Skin epidermis (tissue), 12 donors: ENCODE data around the gene CYP2C9.
"Not testable (repeated sequence)": the region's sequence is repeated elsewhere in the genome, so short reads cannot be mapped to it uniquely, and the experiment has no call there.

Source experiments
- H3K27ac ChIP-seq, 21 experiments: fragments of 200-600 bp; sonication (generic) in 11 of 21; one replicate each; pipeline ENCODE4 v1.5.0; 2020; ENCODE audit warnings: mild to moderate bottlenecking in 3 of 21, inconsistent platforms in 2 of 21, moderate library complexity in 2 of 21
- H3K4me3 ChIP-seq, 7 experiments: fragments of 200-600 bp; sonication (generic) in 2 of 7; one replicate each; pipeline ENCODE4 v1.5.0; 2020; ENCODE audit warnings: inconsistent platforms in 2 of 7, mild to moderate bottlenecking in 2 of 7, moderate library complexity in 1 of 7

The CYP2C9 gene

DNA sequence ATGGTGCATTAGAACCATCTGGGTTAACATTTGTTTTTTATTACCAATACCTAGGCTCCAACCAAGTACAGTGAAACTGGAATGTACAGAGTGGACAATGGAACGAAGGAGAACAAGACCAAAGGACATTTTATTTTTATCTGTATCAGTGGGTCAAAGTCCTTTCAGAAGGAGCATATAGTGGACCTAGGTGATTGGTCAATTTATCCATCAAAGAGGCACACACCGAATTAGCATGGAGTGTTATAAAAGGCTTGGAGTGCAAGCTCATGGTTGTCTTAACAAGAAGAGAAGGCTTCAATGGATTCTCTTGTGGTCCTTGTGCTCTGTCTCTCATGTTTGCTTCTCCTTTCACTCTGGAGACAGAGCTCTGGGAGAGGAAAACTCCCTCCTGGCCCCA lies at the start of gene CYP2C9:
CYP2C9 (plus strand) TSS at position 276 of the 400 bp plus-strand sequence; CDS start at position 301, 25 bp downstream.
- no peak within 1 kb of the TSS for H3K27ac ChIP-seq
- H3K4me3 ChIP-seq, result no peak within 1 kb of the TSS

DNA sequence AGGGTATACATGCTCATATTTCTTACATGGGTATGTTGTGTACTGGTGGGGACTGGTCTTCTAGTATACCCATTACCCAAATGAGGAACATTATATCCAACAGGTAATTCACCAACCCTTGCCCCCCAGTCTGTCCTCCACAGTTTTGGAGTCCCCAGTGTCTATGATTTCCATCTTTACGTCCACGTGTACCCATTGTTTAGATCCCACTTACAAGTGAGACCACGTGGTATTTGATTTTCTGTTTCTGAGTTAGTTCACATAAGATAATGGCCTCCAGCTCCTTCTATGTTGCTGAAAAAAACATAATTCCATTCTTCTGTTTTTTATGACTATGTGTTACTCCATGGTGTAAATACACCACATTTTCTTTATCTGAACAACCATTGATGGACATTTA lies 49.3 kb upstream of the CYP2C9 start:
- H3K27ac ChIP-seq, result no peak overlapping the region
- no peak overlapping the region for H3K4me3 ChIP-seq

DNA sequence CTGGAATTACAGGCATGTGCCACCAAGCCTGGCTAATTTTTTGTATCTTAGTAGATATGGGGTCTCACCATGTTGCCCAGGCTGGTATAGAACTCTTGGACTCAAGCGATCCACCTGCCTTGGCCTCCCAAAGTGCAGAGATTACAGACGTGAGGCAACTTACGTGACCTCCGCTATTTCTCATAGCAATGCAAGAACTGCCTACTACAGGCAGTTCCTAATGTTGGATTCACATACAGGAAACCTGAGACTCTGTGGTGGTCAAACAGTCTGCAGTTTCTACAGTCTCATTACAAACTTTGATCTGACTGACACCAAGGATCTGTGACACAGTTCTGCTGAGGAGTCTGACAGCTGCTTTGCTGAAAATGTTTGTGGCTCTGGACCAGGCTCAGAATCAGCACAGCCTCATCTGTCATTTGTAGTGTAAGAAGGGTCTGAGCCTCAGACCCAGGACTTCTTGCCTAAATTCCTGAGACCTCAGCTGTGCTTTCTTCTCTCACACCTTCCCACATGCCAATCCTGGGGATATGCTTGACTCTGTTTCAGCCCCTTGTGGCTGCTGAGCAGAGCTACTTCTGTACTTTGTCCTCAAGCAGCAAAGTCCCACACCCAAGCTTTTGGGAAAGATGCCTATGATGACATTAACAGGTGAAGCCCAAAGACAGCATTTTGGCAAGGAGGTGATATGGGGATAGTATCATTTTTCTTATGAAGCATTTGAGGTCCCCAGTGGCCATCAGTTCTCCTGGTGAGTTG lies 48.0 kb upstream of the CYP2C9 start:
- H3K27ac ChIP-seq, result no peak overlapping the region
- H3K4me3 ChIP-seq, result no peak overlapping the region

DNA sequence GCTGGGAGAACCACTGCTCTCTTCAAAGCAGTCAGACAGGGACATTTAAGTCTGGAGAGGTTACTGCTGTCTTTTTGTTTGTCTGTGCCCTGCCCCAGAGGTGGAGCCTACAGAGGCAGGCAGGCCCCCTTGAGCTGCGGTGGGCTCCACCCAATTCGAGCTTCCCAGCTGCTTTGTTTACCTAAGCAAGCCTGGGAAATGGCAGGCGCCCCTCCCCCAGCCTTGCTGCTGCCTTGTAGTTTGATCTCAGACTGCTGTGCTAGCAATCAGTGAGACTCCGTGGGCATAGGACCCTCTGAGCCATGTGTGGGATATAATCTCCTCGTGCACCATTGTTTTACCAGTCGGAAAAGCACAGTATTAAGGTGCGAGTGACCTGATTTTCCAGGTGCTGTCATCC lies 40.0 kb upstream of the CYP2C9 start:
- not testable (repeated sequence) for H3K4me3 ChIP-seq, H3K27ac ChIP-seq

DNA sequence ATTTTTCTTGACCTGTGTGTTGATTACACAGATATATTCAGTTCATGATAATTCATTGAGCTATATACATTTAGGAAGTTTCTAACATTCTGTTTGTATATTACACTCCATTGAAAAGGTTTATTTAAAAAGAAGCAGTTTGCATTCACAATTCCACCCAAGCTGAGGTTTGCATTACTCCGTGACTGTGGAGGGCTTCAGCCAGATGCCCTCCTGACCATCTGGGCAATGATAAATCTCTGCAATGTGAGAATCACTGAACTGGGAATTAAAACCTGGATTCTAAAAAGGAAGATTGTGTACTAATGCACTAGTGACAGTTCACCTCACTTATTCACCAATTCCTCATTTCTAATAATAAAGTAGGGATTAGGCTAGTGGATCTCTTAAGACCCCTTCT lies 36.4 kb upstream of the CYP2C9 start:
- Histone ChIP-seq H3K4me3 (no peak overlapping the region), H3K27ac (no peak overlapping the region)

DNA sequence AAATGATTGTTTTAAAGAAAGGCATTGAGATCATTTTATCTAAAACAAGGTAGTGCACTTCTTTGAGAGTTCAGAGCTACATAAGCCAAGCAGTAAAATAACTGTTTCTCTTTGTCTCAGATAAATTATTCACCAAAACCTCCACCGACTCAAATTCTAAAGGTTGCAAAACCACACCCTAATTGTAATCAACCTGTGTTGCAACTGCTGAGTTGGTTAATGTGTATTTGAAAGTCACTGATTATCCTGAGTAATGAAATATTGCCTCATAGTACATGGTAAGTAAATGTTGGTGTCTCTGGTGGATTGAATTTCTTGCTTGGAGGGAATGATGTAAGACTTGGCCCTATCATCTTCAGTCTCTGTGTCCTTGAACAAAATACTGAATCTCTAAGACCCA lies 35.9 kb upstream of the CYP2C9 start:
- Histone ChIP-seq H3K27ac (no peak overlapping the region), H3K4me3 (no peak overlapping the region)

DNA sequence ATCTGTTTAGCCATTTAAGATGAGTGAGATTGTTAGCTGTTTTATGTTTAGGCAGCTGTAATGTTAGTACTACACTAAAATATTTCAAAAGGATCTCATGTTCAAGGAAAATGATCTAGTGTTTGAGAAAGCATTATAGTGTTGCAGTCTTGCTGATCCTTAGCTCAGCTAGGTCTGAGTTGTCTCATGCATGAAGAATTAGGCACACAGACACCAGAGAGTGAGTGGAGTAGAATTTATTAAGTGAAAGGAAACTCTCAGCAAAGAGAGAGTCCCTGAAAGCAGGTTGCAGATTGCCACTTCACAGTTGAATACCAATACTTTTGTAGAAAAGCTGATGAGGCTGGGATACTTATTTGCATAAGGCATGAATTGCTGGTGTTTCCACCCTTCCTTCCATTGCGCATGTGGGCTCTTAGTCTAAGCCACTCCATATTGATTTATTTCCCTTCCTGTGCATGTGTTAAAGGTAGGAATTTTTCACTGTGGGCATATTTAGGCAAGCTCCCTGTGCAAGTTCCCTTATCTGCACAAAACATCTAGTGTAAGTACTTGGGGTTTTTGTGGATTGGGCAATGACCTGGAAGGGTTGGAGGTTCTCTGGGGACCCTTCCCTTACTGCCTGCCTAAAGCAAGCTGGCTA lies 33.8 kb upstream of the CYP2C9 start:
- H3K4me3 ChIP-seq, H3K27ac ChIP-seq: not testable (repeated sequence)

GRCh38 chr10:94916423-94916822 lies 22.0 kb upstream of the CYP2C9 start:
- H3K4me3 ChIP-seq, result no peak overlapping the region
- H3K27ac ChIP-seq, result no peak overlapping the region

DNA sequence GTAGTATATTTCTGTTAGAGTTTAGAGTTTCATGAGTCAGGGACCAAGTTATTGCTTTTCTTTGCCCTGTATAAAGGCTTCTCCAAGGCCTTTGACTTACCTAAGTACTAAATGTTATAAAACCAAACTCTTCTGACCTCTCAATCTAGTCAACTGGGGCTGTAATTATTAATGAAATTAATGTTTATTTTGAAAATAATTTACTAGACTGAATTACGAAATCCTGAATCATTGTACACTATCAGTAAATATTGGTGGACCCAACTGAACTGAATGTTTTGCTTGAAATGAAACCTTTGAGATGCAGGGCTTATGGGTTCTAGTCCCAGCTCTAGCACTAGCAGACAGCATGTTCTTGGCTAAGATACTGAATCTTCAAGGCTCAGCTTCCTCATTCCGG lies 1.7 kb upstream of the CYP2C9 start:
- Histone ChIP-seq H3K4me3 (no peak overlapping the region), H3K27ac (no peak overlapping the region)

DNA sequence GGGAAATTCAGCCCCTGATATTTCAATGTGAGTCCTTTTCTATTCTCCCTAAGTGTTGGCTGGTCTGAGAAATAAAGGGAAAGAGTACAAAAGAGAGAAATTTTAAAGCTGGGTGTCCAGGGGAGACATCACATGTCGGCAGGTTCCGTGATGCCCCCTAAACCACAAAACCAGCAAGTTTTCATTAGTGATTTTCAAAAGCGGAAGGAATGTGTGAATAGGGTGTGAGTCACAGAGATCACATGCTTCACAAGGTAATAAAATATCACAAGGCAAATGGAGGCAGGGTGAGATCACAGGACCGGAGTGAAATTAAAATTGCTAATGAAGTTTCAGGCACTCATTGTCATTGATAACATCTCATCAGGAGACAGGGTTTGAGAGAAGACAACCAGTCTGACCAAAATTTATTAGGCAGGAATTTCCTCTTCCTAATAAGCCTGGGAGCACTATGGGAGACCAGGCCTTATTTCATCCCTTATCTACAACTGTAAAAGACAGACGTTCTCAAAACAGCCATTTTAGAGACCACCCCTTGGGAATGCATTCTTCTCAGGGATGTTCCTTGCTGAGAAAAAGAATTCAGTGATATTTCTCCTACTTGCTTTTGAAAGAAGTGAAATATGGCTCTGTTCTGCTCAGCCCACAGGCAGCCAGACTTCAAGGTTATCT lies 5.1 kb downstream of the CYP2C9 start:
- not testable (repeated sequence) for H3K4me3 ChIP-seq, H3K27ac ChIP-seq

DNA sequence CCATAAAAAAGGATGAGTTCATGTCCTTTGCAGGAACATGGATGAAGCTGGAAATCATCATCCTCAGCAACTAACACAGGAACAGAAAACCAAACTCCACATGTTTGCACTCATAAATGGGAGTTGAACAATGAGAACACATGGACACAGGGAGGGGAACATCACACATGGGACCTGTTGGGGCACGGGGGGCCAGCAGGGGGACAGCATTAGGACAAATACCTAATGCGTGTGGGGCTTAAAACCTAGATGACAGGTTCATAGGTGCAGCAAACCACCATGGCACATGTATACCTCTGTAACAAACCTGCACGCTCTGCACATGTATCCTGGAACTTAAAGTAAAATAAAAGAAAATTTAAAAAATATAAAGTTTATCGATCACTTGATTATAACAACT lies 7.7 kb downstream of the CYP2C9 start:
- H3K27ac ChIP-seq, H3K4me3 ChIP-seq: not testable (repeated sequence)

GRCh38 chr10:94963901-94964300 lies 25.4 kb downstream of the CYP2C9 start:
- Histone ChIP-seq H3K4me3 (no peak overlapping the region), H3K27ac (no peak overlapping the region)

DNA sequence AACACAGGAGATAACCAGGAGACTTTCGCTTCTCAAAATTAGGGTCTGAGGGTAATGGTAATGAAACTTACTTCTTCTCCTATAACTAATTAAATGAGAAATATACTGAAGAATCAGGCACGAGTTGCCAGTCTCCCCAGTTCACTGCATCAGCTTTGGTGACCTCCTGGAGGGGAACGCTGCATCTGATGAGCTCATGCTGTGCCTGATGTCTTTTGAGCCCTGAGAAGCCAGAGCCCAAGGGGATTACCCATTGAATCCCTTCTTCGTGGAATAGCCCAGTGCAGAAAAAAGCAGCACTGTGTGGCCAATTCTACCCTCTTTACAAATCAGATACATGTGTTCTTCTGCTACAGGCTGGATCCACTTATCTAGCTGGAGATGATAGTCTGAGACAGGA lies 45.1 kb downstream of the CYP2C9 start:
- no peak overlapping the region for H3K27ac ChIP-seq
- H3K4me3 ChIP-seq, result no peak overlapping the region

- H3K27ac ChIP-seq, result no peak overlapping the region
- H3K4me3 ChIP-seq, result no peak overlapping the region
These were observed 50.7 kb downstream of the CYP2C9 start for GRCh38 chr10:94989192-94989591.

GRCh38 chr10:94991243-94991888 lies 52.9 kb downstream of the CYP2C9 start:
- H3K4me3 ChIP-seq, result no peak overlapping the region
- no peak overlapping the region for H3K27ac ChIP-seq

DNA sequence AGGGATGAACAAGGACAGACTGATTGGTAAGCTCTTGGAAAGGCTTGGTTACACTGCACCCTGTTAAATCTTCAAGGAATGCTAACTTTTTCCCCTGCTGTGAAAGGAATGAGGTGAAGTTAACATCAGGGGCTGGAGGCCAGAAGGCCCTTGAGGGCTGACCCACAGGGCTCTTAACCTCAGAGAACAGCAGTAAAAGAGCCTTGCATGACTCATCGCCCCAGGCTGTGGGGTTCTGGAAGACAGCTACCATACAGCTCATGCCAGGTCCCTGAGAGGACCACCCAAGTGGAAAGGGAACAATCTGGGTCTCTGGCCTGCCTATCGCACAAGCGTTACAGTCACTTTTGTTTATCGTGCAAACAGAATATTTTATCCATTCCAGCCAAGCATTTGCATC lies 54.4 kb downstream of the CYP2C9 start:
- Histone ChIP-seq H3K4me3 (no peak overlapping the region), H3K27ac (no peak overlapping the region)

GRCh38 chr10:94997741-94998174 lies 59.3 kb downstream of the CYP2C9 start:
- Histone ChIP-seq H3K4me3 (no peak overlapping the region), H3K27ac (no peak overlapping the region)

DNA sequence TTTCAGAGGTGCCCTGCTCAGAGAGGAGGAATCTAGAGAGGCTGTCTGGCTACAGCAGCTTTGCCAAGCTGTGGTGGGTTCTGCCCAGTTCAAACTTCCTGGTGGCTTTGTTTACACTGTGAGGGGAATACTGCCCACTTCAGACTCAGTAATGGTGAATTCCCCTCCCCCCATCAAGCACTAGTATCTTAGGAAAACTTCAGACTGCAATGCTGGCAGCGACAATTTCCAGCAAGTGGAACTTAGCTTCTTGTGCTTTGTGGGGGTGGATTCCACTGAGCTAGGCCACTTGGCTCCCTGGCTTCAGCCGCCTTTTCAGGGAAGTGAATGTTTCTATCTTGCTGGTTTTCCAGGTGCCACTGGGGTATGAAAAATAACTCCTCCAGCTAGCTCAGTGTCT lies 88.0 kb downstream of the CYP2C9 start:
- Histone ChIP-seq H3K27ac (no peak overlapping the region), H3K4me3 (no peak overlapping the region)

DNA sequence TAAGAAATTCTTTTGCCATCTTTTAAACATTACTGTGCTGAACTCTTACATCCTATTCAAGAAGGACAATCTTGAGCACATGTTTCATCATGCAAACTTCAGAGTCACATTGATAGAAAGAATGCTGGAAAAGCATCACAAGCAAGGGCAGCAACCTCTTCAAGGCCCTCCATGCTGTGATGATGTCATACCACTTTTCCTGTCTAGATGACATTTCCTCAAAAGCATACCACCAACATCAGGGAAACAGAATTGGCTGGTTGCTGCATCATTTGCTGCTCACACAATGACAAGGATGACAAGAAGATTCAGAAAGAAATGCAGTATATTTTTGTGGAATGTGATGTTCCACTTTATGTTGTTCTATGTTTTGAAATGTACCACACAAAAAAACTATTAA lies 93.2 kb downstream of the CYP2C9 start:
- no peak overlapping the region for H3K4me3 ChIP-seq
- H3K27ac ChIP-seq, result no peak overlapping the region

- no peak overlapping the region for H3K4me3 ChIP-seq
- no peak overlapping the region for H3K27ac ChIP-seq
These were observed 95.9 kb downstream of the CYP2C9 start for GRCh38 chr10:95034401-95034800.
